ENCODE data around the gene OSBP. TPM values are rescaled to one million over a fixed set of nuclear protein-coding genes. Genes with fewer than 3 reads are reported as not detected.
"Not testable (repeated sequence)": the region's sequence is repeated elsewhere in the genome, so short reads cannot be mapped to it uniquely, and the experiment has no call there.

The OSBP gene
- total RNA-seq, 3 donors from 2014 or later, result 42.4 to 48.2 (median 43.9) TPM

DNA sequence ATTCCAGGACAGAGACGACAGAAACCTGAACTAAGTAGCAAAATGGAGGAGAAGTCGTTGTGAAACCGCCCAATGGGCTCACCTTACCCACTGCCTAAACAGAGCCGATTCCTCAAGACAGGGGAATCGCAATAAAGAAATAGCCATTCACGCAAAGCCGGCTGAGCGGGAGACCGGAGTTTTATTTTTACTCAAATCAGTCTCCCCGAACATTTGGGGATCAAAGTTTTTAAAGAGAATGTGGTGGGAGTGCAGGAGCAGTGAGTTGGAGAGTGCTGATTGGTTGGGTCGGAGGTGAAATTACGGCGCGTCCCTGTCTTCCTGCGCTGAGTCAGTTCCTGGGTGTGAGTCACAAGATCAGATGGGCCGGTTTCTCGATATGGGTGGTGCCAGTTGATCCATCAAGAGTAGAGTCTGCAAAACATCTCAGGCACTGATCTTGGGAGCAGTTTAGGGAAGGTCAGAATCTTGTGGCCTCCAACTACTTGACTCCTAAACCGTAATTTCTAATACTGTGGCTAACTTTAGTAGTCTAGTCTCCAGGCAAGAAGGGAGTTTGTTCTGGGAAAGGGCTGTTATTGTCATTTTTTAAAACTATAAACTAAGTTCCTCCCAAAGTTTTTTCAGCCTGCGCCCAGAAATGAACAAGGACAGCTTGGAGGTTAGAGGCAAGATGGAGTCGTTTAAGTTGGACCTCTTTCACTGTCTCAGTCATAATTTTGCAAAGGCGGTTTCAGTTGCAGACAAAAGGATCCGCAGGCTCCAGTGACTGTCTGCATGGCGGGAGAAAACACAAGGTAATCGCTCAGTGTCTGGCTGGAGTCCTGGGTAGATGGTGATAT lies 70.2 kb downstream of the OSBP start:
- Histone ChIP-seq H3K9me3 (no peaks in the 10 kb centered on the region), H3K27me3 (no peaks in the 10 kb centered on the region), H3K4me1 (peaks cover 0 to 3% of the 10 kb centered on the region in 2 donors), H3K4me3 (no peak overlapping the region), H3K27ac (no peak overlapping the region), H3K36me3 (no peaks in the 10 kb centered on the region)
- DNase-seq (ENCODE audit: low spot score in 2 of 2), result no peak
- intact Hi-C loops (cut with DNase I; ENCODE audit: low total_unique reads), result no loop called here
- no peak for TF ChIP-seq POLR2A (IDR thresholded peaks at IDR 0.05)
- no peak for TF ChIP-seq POLR2AphosphoS5 (IDR thresholded peaks at IDR 0.05)
- TF ChIP-seq, protein P1, sequence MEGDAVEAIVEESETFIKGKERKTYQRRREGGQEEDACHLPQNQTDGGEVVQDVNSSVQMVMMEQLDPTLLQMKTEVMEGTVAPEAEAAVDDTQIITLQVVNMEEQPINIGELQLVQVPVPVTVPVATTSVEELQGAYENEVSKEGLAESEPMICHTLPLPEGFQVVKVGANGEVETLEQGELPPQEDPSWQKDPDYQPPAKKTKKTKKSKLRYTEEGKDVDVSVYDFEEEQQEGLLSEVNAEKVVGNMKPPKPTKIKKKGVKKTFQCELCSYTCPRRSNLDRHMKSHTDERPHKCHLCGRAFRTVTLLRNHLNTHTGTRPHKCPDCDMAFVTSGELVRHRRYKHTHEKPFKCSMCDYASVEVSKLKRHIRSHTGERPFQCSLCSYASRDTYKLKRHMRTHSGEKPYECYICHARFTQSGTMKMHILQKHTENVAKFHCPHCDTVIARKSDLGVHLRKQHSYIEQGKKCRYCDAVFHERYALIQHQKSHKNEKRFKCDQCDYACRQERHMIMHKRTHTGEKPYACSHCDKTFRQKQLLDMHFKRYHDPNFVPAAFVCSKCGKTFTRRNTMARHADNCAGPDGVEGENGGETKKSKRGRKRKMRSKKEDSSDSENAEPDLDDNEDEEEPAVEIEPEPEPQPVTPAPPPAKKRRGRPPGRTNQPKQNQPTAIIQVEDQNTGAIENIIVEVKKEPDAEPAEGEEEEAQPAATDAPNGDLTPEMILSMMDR (IDR thresholded peaks at IDR 0.05), result no peak

DNA sequence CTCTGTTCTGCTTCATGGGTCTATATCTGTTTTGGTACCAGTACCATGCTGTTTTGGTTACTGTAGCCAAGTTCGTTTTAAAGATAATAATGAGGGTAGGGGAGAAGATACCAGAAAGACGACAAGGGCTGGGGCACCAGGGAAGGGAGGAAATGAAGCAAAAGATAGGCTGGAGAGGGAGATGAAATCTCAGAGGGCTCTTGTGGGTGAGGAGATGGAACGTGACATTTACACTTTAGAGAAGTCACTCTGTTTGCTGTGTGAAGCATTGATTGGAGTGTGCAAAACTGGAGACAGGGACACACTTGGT lies 70.8 kb downstream of the OSBP start:
- H3K4me1 ChIP-seq, result no peaks in the 10 kb centered on the region
- H3K36me3 ChIP-seq, result no peaks in the 10 kb centered on the region
- DNase-seq (ENCODE audit: low spot score in 2 of 2), result no peak
- TF ChIP-seq, protein P1 (IDR thresholded peaks at IDR 0.05), result no peak
- no peak for TF ChIP-seq POLR2AphosphoS5 (IDR thresholded peaks at IDR 0.05)
- TF ChIP-seq POLR2A (IDR thresholded peaks at IDR 0.05), result no peak
- no peak overlapping the region for H3K27ac ChIP-seq
- no peaks in the 10 kb centered on the region for H3K27me3 ChIP-seq
- H3K4me3 ChIP-seq, result no peak overlapping the region
- no peaks in the 10 kb centered on the region for H3K9me3 ChIP-seq
- intact Hi-C loops (cut with DNase I; ENCODE audit: low total_unique reads), result no loop called here

DNA sequence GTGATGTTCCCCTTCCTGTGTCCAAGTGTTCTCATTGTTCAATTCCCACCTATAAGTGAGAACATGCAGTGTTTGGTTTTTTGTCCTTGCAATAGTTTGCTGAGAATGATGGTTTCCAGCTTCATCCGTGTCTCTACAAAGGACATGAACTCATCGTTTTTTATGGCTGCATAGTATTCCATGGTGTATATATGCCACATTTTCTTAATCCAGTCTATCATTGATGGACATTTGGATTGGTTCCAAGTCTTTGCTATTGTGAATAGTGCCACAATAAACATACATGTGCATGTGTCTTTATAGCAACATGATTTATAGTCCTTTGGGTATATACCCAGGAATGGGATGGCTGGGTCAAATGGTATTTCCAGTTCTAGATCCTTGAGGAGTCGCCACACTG lies 71.9 kb downstream of the OSBP start:
- H3K4me3 ChIP-seq; H3K4me1 ChIP-seq; H3K9me3 ChIP-seq; intact Hi-C loops (cut with DNase I; ENCODE audit: low total_unique reads); DNase-seq (ENCODE audit: low spot score in 2 of 2); H3K27me3 ChIP-seq; H3K27ac ChIP-seq; H3K36me3 ChIP-seq: not testable (repeated sequence)

GRCh38 chr11:59542142-59542810 lies 73.3 kb downstream of the OSBP start:
- intact Hi-C loops (cut with DNase I; ENCODE audit: low total_unique reads), result no loop called here
- TF ChIP-seq POLR2A (IDR thresholded peaks at IDR 0.05) (no peak), POLR2AphosphoS5 (IDR thresholded peaks at IDR 0.05) (no peak)
- TF ChIP-seq, protein P1 (IDR thresholded peaks at IDR 0.05), result no peak
- Histone ChIP-seq H3K4me3 (no peak overlapping the region), H3K36me3 (no peaks in the 10 kb centered on the region), H3K4me1 (no peaks in the 10 kb centered on the region), H3K9me3 (no peaks in the 10 kb centered on the region), H3K27ac (no peak overlapping the region), H3K27me3 (no peaks in the 10 kb centered on the region)
- DNase-seq (ENCODE audit: low spot score in 2 of 2), result no peak

DNA sequence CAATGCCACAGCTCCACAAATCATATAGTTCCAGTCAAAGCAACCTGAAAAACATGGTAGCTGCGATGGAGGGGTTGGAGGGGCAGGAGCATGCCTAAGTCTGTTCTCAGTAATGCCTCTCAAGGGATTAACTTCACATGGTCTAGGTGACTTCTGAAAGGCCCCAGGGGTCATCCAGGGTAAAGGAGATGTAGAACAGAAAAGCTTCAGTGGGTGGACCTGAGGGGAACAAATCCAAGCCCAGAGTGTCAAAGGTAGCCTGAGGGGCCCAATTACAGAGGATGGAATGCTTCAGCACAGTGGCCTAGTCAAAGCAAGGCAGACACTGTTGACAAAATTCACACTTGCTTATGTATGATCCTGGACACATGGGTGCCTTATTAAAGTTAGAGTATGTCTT lies 80.9 kb downstream of the OSBP start:
- Histone ChIP-seq H3K27me3 (no peaks in the 10 kb centered on the region), H3K9me3 (no peaks in the 10 kb centered on the region), H3K36me3 (no peaks in the 10 kb centered on the region), H3K4me3 (no peak overlapping the region), H3K4me1 (no peaks in the 10 kb centered on the region), H3K27ac (no peak overlapping the region)
- no peak for DNase-seq (ENCODE audit: low spot score in 2 of 2)
- intact Hi-C loops (cut with DNase I; ENCODE audit: low total_unique reads), result no loop called here
- TF ChIP-seq POLR2AphosphoS5 (IDR thresholded peaks at IDR 0.05) (no peak), POLR2A (IDR thresholded peaks at IDR 0.05) (no peak)
- TF ChIP-seq, protein P1 (IDR thresholded peaks at IDR 0.05), result no peak
